NCI-H146 (cell line): ENCODE measurements around the gene FRG2C.
"Not testable (repeated sequence)": the region's sequence is repeated elsewhere in the genome, so short reads cannot be mapped to it uniquely, and the experiment has no call there.

Experiments
- DNase-seq: peaks from one replicate; lab custom pipeline; 2025; lab: John Stamatoyannopoulos, UW

Gene FRG2C

DNA sequence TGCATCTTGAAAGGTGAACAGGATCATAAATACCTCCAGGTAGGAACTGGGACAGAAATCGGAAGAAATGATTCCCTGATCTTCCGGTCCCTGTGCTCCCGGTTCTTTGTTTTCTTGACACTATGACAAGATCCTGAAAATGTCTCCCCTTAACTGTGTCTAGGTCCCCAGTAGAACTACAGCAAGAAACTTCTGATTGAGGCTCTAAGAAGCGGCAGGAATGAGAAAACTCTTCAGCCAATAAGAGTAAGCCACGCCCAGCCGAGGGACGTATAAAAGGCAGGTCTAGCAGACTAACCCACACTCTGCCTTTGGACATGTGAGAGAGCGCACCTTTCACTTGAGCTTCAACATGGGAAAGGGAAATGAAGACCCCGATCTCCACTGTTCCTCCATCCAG lies at the start of gene FRG2C:
FRG2C (plus strand) TSS at position 301 of the 400 bp plus-strand sequence; CDS start at position 353, 52 bp downstream.
- DNase-seq: not testable (repeated sequence)

DNA sequence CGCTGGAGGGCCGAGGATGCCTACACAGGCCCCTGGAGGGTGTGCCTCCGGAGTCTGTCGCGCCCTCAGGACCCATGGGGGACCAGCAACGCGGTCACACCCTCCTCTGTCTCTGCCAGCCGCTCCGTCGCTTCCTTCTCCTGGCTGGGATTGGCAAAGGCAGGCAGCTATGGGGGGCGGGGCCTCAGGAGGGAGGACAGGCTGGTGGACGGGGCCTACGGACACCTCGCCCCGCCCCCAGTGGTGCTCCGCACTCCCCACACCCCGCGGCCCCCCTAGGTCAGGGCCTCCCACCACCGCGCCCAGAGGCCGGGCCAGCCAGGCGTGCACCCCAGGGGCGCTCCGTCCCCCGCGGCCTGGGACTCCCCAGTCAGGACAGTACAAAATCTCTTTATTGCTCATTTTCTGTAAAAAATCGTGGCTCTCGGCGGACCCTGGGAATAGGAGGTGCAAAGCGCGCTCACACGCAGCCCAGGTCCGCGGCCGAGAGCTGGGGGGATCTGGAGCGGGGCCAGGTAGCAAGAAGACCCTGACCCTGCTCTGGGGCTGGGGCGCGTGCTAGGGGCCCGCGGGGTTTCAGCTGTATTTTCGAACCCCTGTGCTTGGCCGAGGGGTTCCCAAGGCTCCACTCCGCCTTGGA lies 45.3 kb upstream of the FRG2C start:
- DNase-seq: peak; percentile 0

DNA sequence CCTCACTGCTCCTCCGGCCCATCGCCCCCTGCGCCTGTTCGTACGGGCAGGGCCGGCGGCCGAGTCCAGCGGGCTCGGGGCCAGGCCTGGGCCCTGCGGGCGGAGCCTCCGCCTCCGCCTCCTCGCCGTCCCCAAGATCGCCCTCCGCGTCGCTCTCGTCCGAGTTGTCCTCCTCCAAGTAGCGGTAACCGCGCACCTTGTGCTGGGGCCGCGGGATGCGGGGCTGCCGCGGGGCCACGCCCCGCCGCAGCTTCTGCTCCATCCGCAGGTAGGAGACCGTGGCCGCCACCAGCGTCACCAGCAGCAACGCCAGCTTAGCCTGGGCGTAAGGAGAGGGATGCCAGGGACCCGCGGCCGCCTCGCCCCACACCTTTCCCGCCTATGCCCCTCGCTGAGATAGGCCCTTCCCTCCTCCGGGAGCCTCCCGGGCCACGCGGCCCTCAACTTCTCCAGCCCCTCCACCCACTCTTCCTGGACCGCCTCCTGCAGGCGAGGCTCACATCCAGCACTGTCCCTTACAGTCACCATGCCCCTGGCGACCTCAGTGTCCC lies 44.6 kb upstream of the FRG2C start:
- DNase-seq: not testable (repeated sequence)

DNA sequence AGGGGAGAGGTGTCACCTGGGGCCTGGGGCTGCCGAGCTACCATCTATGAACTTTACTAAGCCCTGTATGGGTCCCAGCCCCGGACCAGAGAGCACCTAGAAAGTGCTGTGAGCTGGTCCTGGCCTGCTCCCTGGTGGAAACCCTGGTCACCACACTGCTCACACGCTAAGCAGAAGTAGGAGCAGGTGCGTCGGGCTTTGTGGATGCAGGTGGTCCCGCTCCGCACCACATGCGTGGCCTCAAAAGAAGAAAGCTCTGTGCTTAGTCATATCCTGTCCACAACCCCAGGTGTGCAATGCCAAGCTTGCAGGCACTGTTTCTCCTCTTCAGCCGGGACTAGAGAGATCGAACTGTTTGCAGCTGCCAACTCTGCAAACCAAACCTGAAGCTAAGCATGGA lies 42.4 kb upstream of the FRG2C start:
- DNase-seq: not testable (repeated sequence)

DNA sequence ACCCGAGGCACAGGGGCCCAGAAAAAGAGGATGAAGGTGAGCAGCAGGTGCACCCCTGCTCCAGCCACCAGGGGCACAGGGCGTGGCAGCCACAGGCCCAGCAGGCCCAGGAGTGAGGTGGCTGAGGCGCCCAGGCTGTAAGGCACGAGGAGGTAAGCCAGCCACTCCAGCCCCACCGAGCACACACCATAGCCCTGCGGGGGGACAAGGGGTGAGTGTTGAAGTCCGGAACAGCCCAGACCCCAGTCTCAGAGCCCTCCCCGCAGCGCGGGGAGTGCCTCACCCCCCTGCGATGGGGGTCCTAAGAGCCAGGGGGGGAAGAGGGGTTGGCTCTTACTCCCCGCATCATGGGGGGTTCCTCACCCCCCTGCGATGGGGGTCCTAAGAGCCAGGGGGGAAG lies 40.5 kb upstream of the FRG2C start:
- not testable (repeated sequence) for DNase-seq

DNA sequence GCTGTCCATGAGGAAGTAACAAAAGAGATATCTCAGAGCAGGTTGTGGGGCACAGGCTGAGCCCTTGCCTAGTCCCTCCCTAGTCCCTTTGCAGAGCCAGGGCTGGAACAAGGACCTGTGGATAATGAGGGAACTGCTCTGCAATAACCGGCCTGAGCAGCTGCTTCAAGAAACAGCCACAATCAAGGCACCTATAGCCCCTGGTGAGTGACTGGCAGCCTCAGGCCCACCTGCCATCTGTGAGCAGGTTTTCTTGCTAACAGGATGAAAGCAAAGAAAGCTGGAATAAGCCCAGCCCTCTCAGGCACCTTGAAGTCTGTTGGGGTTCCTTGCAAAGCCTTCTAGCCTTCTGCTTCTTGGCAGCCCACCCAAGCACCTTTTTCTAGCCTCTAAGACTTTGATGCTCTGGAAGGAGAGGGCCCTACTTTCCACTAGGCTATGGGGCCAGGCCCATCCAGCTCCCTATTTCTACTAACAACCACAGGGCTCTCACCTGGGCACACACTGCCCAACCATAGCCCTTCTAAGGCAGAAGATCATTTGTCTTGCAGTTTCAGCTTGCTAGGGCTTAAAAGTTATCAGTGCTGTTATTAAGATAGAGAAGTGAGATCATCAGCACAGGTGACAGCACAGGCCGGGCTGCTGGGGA lies 33.1 kb upstream of the FRG2C start:
- not testable (repeated sequence) for DNase-seq

DNA sequence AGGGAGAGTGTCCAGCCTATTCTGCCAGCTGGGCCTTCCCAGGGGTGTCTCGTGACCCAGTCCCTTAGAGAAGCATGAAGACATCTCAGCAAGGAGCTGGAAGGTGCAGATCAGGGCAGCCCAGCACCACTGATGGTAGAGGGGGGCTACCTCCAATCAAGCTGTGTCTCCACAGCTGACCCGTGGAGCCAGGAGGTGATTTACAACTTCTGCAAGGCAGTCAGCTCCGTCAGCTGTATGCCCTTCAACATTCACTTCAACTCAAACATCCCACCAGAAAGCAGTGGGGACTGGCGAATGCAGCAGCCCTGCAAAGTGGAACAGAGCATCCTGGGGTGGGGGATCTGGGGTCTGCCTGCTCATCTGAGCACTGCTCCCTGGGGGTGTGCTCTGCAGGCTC lies 32.6 kb upstream of the FRG2C start:
- DNase-seq: no peak

DNA sequence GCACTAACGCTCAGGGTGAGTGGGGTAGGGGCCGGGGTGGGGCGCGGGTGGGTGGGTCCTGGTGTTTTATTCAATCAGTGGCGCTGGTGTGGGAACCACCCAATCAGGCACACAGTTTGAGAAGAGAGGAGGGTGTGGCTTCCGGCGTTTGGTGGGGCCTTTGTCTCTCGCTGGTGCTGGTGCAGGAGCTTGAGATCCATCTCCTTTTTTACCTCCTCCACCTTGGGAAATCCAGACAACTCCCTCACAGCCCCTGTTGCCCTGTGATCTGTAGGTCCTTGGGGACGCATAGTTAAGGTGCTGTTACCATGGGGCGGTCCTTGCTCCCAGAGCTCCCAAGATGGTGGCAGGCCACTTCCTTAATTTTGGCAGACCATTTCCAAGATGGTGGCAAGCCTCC lies 25.2 kb upstream of the FRG2C start:
- DNase-seq: not testable (repeated sequence)

DNA sequence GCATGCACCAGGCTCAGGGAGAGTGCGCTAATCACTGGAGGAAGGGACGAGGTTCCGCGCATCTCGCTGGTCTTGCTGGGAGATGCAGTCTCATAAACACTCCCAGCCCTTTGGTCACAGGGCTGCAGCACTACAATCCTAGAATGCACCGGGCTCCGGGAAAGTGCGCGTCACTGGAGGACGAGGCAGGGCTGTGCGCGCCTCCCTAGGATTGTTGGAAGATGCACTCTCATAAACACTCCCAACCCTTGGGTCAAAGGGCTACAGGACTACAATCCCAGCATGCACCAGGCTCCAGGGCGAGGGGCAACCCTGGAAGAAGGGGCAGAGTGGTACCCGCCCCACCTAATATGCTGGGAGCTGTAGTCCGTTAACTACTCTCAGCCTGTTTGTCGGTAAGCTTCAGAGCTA lies 23.0 kb upstream of the FRG2C start:
- DNase-seq: not testable (repeated sequence)

DNA sequence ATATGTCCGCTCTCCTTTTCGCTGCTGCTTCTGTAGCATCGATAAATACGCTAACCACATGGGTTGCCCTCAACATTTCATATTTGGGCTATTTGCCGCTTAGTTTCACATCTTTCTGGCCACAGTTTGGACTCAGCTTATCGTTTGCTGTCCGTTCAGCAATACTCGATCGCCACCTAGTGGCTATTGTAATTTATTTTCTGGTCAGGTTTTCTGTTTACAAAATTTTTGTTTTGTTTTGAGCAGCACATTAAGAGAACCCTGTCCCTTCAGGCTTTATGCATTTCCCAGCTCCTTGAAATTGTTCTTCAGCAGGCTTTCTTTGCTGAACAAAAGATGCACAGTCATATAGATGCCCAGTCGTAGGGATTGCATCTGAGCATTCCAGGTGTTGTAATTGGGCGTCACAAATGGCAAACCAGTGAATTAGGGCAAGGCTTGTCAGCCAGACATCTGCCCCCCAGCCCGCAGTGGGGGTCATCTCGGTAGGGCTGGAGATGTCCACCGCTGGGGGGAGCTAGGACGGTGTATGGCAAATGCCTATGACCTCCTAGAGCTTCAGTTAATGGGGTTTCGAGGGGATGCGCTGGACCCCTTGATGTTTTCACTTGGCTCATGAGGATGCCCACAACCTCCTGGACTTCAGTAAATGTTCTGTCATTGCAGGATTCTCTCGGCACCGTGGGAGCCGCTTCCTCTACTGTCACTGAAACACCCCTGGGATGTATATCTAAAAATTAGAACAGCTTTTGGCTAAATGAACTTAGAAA lies 20.9 kb upstream of the FRG2C start:
- DNase-seq: not testable (repeated sequence)

DNA sequence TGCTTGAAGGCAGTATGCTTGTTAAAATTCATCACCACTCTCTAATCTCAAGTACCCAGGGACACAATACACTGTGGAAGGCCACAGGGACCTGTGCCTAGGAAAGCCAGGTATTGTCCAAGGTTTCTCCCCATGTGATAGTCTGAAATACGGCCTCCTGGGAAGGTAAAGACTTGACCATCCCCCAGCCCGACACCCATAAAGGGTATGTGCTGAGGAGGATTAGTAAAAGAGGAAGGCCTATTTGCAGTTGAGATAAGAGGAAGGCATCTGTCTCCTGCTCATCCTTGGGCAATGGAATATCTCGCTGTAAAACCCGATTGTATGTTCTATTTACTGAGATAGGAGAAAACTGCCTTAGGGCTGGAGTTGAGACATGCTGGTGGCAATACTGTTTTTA lies 18.6 kb upstream of the FRG2C start:
- not testable (repeated sequence) for DNase-seq

DNA sequence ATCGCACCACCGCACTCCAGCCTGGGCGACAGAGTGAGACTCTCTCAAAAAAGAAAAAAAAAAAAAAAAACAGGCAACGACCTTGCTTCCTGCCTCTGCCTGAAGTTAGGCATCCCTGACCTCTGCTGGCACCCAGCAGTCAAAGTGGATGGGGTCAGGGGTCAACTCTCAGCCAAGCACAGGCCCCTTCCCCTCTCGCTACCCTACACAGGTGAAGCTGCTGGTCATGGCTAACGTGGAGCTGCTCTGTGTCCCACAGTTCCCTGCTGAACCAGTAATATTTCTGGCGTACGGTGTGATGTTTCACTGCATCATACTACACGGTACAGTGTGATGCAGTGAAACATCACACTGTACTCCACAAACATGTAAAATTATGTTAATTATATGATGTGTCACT lies 13.9 kb upstream of the FRG2C start:
- DNase-seq: no peak

DNA sequence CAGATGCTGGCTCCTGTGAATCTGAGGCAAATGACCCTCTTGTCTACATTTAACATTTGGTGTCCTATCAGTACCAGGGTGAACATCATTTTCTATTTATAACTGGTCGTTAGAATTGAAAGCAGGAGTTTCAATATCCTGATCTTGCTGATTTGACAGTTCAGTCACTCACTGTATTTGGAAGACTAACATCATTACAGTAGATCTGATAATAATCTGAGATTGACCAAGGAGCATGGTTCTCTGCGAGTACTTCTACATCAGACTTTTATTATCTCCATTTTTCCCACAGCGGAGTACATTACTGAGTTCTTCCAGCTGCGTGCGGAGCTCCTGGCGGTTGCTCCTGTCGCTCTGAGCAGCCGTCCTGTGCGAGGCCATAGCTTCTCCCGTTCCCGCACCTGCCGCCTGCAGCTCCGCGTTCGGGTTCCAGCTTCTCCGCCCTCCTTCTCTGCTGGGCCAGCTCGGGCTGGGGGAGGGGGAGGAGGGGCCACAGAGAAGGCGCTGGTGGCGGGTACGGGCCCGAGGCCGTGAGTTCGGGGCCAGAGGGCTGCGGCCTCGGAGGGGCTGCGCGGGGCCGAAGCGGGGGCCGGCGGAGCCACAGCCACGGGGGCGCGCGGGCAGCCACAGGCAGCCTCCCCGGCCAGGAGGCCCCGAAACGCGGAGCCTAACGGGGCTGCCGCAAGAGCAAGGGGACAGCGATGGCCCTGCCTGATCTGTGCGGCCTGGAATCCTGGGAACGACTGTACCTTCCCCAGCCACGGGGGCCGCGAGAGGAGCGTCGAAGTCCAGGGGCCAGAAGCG lies 8.8 kb upstream of the FRG2C start:
- not testable (repeated sequence) for DNase-seq

DNA sequence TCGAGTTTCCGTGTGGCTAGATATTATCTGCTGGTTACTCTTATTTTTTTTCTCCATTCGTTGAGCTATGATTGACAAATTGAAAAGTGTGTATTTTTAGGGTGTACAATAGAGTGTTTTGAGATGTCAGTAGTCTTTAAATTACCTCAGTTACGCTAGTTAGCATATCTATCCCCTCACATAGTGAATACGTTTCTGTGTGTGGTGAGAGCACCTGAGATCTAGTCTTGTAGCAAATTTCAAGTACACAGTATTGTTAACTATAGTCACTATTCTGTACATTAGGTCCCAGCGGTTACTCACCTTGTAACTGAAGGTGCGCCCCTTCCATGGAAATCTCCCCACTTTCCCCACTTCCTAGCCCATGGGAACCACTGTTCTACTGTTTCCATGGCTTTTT lies 8.2 kb upstream of the FRG2C start:
- not testable (repeated sequence) for DNase-seq

DNA sequence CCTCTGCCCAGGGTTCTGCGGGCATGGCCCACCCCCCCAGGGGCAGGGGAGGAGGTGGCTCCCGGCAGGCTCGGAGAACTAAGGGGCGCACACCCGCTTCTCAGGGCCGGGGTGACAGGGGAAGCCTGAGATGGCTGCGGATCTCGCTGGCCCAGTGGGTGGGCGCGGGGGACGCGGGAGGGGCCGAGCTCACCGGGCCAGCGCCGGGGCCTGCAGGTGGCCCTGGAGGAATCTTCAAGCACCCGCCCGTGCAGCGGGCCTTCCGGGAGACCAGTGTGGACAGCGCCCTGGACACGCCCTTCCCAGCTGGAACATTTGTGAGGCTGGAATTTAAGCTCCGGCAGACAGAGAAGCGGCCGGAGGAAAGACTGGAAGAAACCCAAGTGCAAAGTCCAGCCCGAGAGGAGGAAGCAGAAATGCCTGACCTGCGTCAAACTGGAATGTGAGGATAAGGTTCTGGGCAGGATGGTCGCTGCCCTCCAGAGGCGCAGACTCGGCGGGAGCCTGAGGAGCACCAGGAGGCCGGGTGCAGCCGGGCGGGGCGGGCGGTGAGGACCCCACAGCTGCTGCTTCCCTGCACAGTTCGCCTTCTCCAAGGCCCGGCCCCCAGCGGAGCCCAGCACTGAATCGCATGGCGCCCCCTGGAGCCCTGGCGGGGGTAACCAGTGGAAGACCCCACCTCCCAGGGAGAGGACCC lies 5.6 kb upstream of the FRG2C start:
- DNase-seq: not testable (repeated sequence)

DNA sequence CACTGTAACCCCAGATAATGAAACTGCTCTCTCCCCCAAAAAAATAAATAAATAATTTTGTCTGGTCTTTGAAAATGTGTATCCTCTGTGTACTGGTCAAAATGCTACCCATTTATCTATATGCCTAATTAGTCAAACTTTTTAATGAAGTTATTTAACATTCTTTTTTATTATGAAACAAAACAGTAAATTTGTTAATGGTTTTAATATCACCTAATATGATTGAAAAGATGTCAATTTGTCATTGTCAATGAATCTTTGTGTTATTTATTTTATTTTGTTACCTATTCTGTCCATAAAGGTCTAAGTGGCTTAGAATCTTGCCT lies 5.1 kb upstream of the FRG2C start:
- not testable (repeated sequence) for DNase-seq

DNA sequence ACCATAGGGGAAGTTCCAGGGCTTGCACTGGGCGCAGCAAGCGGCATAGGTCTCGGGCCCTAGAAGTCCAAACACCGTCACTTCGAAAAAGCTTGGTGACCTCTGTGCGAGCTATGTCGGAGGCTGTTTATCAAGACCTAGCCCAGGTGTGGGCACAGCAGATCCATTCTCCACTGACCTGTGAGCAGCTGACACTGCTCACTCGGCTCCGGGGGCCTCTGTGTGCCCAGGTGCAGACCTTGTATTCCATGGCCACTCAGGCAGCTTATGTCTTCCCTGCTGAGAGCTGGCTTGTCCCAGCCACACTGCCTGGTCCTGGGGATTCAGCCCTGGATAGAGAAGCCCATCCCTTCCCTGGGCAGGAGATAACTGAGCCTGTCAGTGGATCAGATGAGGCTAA lies 1.5 kb downstream of the FRG2C start:
- DNase-seq: not testable (repeated sequence)

DNA sequence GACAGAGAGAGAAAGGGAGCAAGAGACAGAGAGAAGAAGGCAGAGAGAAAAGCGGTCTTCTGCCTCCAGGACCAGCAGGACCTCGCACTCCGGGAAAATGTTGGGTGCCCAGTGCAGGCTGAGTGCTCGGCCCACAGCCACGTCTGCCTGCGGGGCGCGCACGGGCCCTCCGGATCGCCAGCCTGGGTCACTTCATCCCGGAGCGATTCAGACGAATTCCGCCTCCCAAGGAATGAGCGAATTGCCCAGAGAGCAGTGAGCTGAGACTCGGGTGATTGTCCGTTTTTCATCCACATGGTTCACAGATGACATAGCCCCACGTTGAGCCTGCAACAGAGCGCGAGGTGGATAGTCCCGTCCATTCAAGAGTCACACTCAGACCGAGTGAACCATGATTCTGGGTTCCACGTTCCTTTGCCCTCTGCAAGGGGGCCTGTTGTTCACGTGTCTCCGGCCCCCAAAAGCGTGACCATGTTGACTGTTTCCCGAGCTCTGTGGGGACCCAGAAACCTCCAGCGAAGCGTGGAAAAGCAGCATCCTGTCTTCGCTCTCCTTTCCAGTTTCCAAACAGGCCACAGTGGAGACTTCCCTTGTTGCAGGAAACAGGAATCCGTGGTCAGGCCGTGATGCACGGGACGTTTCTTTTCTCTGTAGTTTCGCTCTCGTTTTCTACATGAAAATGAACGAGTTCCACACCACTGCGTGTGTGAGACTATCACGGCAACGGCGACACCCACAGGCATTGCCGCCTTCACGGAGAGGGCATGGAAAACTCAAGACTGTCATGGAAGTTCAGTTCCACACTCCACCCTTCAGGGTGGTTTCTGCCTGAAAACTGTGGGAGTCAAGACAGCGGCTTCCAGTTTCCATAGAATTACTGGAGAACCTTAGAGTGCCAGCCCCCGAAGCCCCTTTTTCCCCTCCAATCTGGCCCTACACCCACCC lies 3.9 kb downstream of the FRG2C start:
- not testable (repeated sequence) for DNase-seq

DNA sequence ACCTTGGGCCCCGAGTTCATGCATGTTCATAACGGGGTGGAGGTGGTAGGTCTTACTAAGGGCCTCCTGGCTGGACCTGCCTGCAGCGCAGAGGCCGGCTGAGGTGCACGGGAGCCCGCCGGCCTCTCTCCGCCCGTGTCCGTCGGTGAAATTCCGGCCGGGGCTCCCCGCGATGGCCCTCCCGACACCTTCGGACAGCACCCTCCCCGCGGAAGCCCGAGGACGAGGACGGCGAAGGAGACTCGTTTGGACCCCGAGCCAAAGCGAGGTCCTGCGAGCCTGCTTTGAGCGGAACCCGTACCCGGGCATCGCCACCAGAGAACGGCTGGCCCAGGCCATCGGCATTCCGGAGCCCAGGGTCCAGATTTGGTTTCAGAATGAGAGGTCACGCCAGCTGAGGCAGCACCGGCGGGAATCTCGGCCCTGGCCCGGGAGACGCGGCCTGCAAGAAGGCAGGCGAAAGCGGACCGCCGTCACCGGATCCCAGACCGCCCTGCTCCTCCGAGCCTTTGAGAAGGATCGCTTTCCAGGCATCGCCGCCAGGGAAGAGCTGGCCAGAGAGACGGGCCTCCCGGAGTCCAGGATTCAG lies 4.7 kb downstream of the FRG2C start:
- DNase-seq: not testable (repeated sequence)
